Tibial nerve (tissue), 4 donors: ENCODE data around the gene SHMT2.

Source experiments
- EP300 ChIP-seq, 2 donors: sonication (generic); formaldehyde crosslinking; IDR thresholded peaks; one replicate each; pipeline ENCODE4 v1.6.1; 2017; ENCODE audit warnings: antibody characterized with exemption in 2 of 2, mild to moderate bottlenecking in 1 of 2
- POLR2A ChIP-seq, 2 donors: fragments of 450-650 bp; IDR thresholded peaks; one replicate each; pipeline ENCODE4 v1.6.1; 2017; ENCODE audit warnings: antibody characterized with exemption in 2 of 2, mild to moderate bottlenecking in 2 of 2, moderate library complexity in 2 of 2
- TF ChIP-seq, protein P1 (sequence below), 5 experiments: fragments of 200-600 bp in 3 of 5; fragments of 450-650 bp in 2 of 5; sonication (generic) in 3 of 5; IDR thresholded peaks; one replicate each; pipeline ENCODE4 v1.5.1; 2016 to 2019; ENCODE audit warnings: antibody characterized with exemption in 5 of 5, mild to moderate bottlenecking in 3 of 5, moderate library complexity in 2 of 5

GRCh38 chr12:57218030-57218853, 11.3 kb upstream of the SHMT2 start:
- TF ChIP-seq, protein P1, sequence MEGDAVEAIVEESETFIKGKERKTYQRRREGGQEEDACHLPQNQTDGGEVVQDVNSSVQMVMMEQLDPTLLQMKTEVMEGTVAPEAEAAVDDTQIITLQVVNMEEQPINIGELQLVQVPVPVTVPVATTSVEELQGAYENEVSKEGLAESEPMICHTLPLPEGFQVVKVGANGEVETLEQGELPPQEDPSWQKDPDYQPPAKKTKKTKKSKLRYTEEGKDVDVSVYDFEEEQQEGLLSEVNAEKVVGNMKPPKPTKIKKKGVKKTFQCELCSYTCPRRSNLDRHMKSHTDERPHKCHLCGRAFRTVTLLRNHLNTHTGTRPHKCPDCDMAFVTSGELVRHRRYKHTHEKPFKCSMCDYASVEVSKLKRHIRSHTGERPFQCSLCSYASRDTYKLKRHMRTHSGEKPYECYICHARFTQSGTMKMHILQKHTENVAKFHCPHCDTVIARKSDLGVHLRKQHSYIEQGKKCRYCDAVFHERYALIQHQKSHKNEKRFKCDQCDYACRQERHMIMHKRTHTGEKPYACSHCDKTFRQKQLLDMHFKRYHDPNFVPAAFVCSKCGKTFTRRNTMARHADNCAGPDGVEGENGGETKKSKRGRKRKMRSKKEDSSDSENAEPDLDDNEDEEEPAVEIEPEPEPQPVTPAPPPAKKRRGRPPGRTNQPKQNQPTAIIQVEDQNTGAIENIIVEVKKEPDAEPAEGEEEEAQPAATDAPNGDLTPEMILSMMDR (IDR thresholded peaks at IDR 0.05): no peak
- TF ChIP-seq POLR2A (IDR thresholded peaks at IDR 0.05) (no peak), EP300 (IDR thresholded peaks at IDR 0.05) (no peak)
